Epithelial cell of prostate (primary cell): ENCODE measurements around the gene ARID1B.

Experiments used
- DNase-seq: peaks from one replicate; pipeline ENCODE4 v3.0.0-alpha.2; 2011; ENCODE audit warnings: low read depth, low spot score
- H3K27ac ChIP-seq: fragments of 450-650 bp; 2 replicates; pipeline ENCODE4 v1.5.1; 2017; ENCODE audit warnings: mild to moderate bottlenecking

ARID1B gene

GRCh38 chr6:156821707-156822106 is 44.5 kb downstream of the ARID1B start:
- DNase-seq: no peak

DNA sequence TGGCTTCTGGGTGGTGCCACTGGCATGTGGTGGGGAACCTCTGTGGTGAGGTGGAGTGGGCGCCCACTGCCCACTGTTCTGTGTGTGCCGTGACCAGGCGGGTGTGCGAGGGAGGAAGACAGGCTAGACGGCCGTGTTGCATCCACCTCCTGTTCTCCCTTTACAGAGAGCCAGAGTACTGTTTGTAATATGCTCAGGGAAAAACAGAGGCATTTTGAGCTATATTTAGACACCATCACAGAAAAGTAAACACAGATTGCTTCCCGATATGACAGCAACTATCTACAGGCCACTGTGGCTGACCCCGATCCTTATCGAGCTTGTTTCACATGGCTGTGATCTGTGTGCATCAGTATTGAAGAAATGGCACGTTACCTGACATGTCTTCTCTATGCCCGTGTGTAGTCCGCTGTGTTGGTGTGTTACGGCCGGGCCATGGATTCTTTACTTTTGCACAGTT is 45.6 kb downstream of the ARID1B start:
- no peak for DNase-seq
- no peak overlapping the region for H3K27ac ChIP-seq

More at GRCh38 chr6:156821707-156822106, 44.5 kb downstream of the ARID1B start:
- H3K27ac ChIP-seq: no peak overlapping the region

DNA sequence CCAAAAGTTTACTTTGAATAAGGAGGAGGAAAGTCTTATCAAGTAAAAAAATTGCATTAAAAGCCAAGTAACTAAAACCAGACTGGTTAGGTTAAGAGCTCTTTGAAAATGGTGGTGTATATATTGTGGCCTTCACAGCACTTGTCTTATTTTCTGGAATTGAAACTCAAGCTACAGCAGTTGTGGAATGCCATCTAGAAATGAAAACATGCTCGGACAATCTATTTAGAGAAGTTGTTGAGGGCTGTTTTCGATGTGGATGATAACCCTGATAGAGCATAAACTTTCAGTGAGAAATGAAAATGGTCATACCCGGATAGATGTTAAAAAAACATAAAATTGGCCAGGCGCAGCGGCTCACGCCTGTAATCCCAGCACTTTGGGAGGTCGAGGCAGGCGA is 47.0 kb downstream of the ARID1B start:
- DNase-seq: no peak
- H3K27ac ChIP-seq: no peak overlapping the region

DNA sequence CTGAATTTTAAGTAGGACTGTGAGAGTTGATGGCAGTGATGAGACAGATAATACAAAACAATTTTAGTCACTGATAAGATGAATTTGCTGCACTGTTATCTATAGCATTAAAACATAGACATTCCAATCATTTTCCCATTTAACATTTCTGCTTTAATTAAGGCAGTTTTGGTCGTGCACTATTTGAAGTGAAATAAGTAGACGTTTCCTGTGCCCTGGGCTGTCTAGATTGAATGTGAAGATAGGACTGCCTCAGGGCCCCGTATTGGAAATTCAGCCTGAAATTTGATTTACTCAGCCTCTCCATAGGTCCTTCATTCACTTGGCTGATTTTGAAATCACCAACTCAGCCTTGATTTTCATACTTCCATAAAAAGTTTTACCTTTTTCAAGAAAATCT is 48.3 kb downstream of the ARID1B start:
- H3K27ac ChIP-seq: no peak overlapping the region
- no peak for DNase-seq

DNA sequence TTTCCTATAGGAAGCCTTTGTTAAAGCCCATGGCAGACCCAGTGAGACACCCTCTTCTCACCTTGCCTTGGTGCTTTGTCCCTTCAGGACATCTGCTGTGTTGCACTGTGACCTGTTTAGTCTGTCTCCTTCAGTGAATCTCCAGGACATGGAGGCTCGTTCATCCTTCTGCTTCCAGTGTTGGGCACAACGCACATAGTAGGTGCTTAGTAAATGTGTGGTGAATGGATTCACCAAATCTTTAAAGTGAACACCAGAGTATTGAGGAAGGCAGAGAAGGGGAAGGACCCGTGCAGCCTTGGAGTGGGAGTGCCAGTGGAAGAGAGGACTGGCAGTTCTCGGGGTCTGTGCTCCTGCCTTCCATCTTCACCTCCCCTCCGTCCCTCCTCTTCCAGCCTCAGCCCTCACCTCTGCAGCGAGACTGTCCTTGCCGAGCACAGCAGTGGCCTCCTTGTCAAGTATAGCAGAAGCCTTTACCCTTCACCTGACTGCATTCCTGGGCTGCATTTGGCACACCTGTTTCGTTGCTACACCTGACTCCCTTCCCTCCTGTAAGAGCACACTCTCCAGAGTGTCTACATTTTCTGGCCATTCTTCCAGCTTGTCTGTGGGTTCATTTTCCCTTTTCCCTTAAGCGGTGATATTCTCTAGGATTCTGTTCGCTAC is 49.2 kb downstream of the ARID1B start:
- H3K27ac ChIP-seq: no peak overlapping the region
- no peak for DNase-seq

DNA sequence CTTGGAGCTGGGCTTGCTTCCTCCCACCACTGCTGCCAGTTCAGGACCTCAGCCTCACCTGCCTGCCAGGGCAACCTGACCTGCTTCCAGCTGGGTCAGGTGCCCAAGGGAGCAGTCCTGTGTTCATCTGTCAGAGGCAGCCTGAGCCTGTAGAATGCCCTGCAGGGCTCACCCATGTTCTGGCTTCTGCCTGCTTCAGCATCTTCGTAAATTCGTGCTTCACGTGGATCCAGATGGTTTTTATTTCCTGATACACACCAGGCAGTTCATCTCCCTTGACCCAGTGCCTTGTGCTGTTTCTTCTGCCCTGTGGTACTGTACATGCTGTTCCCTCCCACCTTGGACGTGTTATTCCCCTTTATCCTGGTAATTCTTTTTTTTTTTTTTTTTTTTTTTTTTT is 50.2 kb downstream of the ARID1B start:
- peak overlapping the region; percentile 51 for H3K27ac ChIP-seq
- no peak for DNase-seq

DNA sequence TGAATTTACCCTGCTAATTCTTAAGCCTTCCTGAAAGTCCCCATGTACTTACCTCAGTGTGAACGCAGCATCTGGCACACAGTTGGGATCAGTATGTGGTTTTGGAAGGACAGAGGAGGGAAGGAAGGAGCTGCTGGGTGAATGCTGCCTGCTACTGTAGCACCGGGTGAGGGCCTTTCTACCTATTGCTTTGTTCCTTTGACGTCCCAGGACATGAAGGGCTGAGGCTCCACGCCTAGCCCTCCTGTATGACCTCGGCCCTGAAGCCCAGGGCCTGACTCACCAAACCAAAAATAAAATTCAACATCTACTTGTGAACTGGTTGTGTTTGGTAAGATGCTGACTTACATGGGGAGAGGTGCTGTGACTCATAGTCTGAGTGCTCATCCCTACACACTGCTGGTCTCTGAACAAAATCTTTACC is 51.1 kb downstream of the ARID1B start:
- H3K27ac ChIP-seq: peak overlapping the region; percentile 51
- peak; percentile 60 for DNase-seq

DNA sequence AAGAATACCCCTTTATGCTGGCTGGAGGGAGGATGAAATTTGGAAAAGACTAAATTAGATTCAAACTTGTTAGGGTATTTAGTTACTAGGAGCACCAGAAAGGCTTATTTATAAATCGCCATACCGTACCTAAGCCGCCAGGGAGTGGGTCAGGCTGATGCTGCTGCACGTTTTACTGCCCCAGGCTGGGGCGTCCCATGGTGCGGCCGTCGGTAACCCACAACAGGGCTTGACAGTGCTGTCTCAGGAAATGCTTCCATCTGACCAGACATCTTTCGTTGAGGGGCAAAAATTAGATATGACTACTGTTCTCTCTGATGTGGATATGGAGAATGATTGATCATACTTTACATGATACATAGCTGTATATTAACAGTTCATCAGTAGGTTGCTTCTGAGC is 52.9 kb downstream of the ARID1B start:
- H3K27ac ChIP-seq: no peak overlapping the region
- DNase-seq: no peak

DNA sequence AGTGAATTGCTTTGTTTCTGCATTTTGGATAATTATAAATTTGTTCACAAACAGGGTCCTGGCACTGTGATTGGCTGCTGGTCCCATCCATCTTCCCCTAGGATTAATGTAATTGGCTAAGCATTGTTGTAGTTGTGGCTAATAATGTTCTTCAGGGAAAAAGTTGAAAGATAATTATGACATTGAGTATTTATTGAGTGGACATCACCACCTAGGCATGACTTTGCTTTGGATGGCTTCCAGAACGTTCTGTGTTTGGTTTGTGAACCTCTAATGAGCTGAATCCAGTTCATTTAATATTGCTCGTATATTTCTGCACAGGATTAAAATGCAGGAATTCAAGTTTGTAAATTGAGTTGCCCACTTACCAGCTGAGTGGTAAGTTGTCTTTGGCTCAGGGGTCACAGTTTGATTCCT is 55.1 kb downstream of the ARID1B start:
- DNase-seq: peak; percentile 8

GRCh38 chr6:156832669-156833068 is 55.5 kb downstream of the ARID1B start:
- H3K27ac ChIP-seq: no peak overlapping the region
- no peak for DNase-seq

More for the DNA sequence above, 55.1 kb downstream of the ARID1B start:
- no peak overlapping the region for H3K27ac ChIP-seq

- no peak overlapping the region for H3K27ac ChIP-seq
- DNase-seq: no peak
Observed at GRCh38 chr6:156833755-156834154, 56.6 kb downstream of the ARID1B start.

DNA sequence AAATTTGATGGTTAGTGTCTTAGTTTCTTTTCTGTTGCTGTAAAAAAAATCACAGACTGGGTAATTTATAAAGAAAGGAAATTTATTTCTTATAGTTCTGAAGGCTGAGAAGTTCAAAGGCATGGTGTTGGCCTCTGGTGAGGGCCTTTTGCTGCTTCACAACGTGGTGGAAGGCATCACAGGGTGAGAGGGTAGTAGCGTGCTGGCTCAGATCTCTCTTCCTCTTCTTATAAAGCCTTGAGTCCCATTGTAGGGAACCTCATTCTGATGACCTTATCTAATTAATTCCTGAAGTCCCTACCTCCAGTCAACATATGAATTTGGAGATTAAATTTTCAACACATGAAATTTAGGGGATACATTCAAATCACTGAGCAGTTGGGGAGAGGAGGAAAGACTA is 62.0 kb downstream of the ARID1B start:
- H3K27ac ChIP-seq: no peak overlapping the region
- DNase-seq: no peak

GRCh38 chr6:156839591-156840001 is 62.4 kb downstream of the ARID1B start:
- H3K27ac ChIP-seq: no peak overlapping the region
- no peak for DNase-seq

DNA sequence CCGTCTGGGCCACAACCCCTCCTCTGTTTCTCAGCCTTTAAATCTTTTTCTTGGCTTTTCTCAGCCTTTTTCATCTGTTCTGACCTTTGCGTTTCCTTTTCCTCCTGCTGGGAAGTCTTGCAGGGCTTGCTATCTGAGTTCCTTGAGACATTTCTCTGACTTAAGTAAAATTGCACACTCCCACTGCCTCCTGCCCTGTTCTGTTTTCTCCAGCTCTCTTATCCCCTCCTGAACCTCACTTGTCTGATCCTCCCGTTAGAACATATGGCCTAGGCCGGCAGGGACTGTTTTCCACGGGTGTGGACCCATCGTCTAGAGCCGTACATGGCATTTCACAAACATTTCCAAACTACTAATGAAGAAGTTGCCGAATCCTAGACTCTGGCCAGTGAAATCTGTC is 63.0 kb downstream of the ARID1B start:
- no peak overlapping the region for H3K27ac ChIP-seq
- no peak for DNase-seq

GRCh38 chr6:156840606-156841005 is 63.4 kb downstream of the ARID1B start:
- H3K27ac ChIP-seq: no peak overlapping the region
- DNase-seq: no peak

- DNase-seq: no peak
- no peak overlapping the region for H3K27ac ChIP-seq
Observed at GRCh38 chr6:156841508-156841907, 64.3 kb downstream of the ARID1B start.

DNA sequence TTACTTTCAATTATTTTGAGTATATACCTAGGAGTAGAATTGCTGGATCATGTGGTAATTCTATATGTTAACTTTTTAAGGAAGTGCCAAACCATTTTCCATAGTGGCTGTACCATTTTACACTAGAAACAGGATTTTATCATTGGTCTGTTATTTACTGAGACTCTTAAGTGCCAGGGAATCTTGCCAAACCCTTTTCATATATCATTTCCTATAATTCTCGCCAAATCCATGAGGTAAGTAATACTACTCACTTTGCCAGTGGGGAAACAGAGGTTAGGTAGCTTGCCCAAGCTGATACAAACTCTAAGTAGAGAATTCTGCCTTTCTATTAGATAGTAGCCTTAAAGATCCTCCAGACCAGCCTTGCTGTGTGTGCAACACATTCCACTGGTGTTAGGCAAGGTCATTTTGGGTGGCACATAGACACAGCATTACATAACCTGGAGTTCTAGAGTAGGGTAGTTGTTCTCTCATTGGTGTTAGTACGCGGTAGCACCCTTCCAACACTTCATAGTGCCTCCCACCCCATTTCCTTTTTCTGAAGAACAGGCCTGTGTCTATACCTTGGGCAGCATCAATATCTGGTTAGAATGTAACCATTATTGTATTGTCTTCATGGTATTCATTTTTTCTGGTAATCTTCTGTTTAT is 65.5 kb downstream of the ARID1B start:
- H3K27ac ChIP-seq: no peak overlapping the region
- DNase-seq: no peak

DNA sequence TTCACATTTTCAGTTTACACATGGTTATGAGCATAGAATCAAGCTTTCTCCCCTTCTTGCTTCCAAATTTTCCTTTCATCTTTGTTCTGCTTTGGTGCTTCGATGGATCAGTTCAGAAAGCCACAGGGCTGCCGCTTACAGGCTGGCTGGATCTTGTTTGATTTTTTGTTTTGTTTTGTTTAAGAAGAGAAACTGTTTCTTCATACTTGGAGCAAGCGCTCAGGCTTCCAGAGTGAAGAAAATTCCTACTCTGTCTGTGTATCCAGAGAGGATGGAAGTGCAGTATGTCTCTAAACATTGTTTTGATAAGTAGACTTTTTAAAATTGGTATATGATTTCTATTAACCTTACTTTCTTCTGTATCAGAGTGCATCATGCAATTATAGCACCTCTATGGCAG is 66.9 kb downstream of the ARID1B start:
- H3K27ac ChIP-seq: no peak overlapping the region
- DNase-seq: no peak

- no peak overlapping the region for H3K27ac ChIP-seq
- DNase-seq: no peak
Observed at GRCh38 chr6:156845454-156846155, 68.4 kb downstream of the ARID1B start.

GRCh38 chr6:156846845-156847599 is 69.8 kb downstream of the ARID1B start:
- no peak for DNase-seq
- H3K27ac ChIP-seq: no peak overlapping the region

GRCh38 chr6:156848123-156848522 is 70.9 kb downstream of the ARID1B start:
- DNase-seq: no peak
- no peak overlapping the region for H3K27ac ChIP-seq
